ENCODE measurements around the gene NPPC.

- no peak for TF ChIP-seq YY1 (IDR thresholded peaks at IDR 0.05; ENCODE audit: insufficient read depth, insufficient read length)
- TF ChIP-seq SUZ12 (IDR thresholded peaks at IDR 0.05; ENCODE audit: extremely low read depth, insufficient read depth, insufficient read length): no peak
- no peak for TF ChIP-seq ZNF274 (IDR thresholded peaks at IDR 0.05; ENCODE audit: low read depth, low read length)
Observed at GRCh38 chr2:231887756-231888155, 38.4 kb downstream of the NPPC start.
